ENCODE measurements around the gene NDUFC2. TPM values are rescaled to one million over a fixed set of nuclear protein-coding genes. Genes with fewer than 3 reads are reported as not detected.
"Not testable (repeated sequence)": the region's sequence is repeated elsewhere in the genome, so short reads cannot be mapped to it uniquely, and the experiment has no call there.

NDUFC2 gene
- total RNA-seq, 1 donor from 2014 or later, result 203 TPM

DNA sequence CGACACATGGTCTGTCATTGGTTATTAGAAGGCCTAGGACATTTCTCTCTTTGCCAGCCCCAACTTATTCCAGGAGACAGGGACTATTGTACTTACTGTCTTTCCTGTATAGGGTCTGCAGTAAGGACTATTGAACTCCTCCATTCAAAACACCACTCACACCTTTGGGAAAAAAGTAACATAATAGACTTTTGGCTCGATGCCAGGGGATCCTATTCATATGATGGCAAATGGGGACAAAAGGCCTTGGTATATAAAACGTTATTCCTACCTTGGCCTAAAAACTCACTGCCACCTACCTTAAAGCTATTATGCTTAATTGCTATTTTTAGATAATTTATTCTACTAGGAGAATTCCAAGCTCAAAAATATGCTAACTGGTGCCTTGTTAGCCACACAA is 6.3 kb upstream of the NDUFC2 start:
- TF ChIP-seq, protein P1, sequence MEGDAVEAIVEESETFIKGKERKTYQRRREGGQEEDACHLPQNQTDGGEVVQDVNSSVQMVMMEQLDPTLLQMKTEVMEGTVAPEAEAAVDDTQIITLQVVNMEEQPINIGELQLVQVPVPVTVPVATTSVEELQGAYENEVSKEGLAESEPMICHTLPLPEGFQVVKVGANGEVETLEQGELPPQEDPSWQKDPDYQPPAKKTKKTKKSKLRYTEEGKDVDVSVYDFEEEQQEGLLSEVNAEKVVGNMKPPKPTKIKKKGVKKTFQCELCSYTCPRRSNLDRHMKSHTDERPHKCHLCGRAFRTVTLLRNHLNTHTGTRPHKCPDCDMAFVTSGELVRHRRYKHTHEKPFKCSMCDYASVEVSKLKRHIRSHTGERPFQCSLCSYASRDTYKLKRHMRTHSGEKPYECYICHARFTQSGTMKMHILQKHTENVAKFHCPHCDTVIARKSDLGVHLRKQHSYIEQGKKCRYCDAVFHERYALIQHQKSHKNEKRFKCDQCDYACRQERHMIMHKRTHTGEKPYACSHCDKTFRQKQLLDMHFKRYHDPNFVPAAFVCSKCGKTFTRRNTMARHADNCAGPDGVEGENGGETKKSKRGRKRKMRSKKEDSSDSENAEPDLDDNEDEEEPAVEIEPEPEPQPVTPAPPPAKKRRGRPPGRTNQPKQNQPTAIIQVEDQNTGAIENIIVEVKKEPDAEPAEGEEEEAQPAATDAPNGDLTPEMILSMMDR (IDR thresholded peaks at IDR 0.05; ENCODE audit: unreplicated experiment), result no peak
- Mint-ChIP-seq H3K4me3 (ENCODE audit: unreplicated experiment) (no peak overlapping the region), H3K27me3 (ENCODE audit: unreplicated experiment) (peaks cover 10% of the 10 kb centered on the region), H3K9me3 (ENCODE audit: unreplicated experiment) (no peaks in the 10 kb centered on the region), H3K27ac (ENCODE audit: unreplicated experiment) (no peak overlapping the region), H3K4me1 (ENCODE audit: unreplicated experiment) (peaks cover 22% of the 10 kb centered on the region), H3K36me3 (ENCODE audit: low read depth, unreplicated experiment) (peaks cover 14% of the 10 kb centered on the region)
- DNase-seq (ENCODE audit: low spot score), result no peak

DNA sequence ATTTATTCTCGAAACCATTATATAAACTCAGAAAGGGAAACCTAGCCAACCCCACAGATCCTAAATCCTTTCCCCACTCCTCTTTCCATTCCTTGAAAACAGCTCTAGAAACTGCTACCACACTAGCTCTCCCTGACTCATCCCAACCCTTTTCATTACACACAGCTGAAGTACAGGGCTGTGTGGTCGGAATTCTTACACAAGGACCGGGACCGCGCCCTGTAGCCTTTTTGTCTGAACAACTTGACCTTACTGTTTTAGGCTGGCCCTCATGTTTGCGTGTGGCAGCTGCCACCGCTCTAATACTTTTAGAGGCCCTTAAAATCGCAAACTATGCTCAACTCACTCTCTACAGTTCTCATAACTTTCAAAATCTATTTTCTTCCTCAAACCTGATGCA is 4.8 kb upstream of the NDUFC2 start:
- not testable (repeated sequence) for H3K27ac Mint-ChIP-seq (ENCODE audit: unreplicated experiment); DNase-seq (ENCODE audit: low spot score); H3K4me3 Mint-ChIP-seq (ENCODE audit: unreplicated experiment); H3K9me3 Mint-ChIP-seq (ENCODE audit: unreplicated experiment)
- peaks cover 15% of the 10 kb centered on the region for H3K27me3 Mint-ChIP-seq (ENCODE audit: unreplicated experiment)
- peaks cover 14% of the 10 kb centered on the region for H3K36me3 Mint-ChIP-seq (ENCODE audit: low read depth, unreplicated experiment)
- H3K4me1 Mint-ChIP-seq (ENCODE audit: unreplicated experiment), result peaks cover 31% of the 10 kb centered on the region

DNA sequence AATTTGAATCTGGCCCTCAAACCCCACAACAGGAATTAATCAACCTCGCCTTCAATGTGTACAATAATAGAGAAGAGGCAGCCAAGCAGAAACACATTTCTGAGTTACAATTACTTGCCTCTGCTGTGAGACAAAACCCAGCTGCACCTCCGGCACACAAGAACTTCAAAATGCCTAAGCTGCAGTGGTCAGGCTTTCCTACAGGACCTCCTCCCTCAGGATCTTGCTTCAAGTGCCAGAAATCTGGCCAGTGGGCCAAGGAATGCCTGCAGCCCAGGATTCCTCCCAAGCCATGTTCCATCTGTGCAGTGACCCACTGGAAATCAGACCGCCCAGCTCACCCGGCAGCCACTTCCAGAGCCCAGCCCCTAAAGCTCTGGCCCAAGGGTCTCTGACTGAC is 3.4 kb upstream of the NDUFC2 start:
- no peak overlapping the region for H3K27ac Mint-ChIP-seq (ENCODE audit: unreplicated experiment)
- H3K4me1 Mint-ChIP-seq (ENCODE audit: unreplicated experiment), result peaks cover 36% of the 10 kb centered on the region
- H3K27me3 Mint-ChIP-seq (ENCODE audit: unreplicated experiment), result peaks cover 19% of the 10 kb centered on the region
- TF ChIP-seq, protein P1 (IDR thresholded peaks at IDR 0.05; ENCODE audit: unreplicated experiment), result no peak
- DNase-seq (ENCODE audit: low spot score), result no peak
- H3K9me3 Mint-ChIP-seq (ENCODE audit: unreplicated experiment), result no peaks in the 10 kb centered on the region
- H3K4me3 Mint-ChIP-seq (ENCODE audit: unreplicated experiment), result no peak overlapping the region
- peaks cover 14% of the 10 kb centered on the region for H3K36me3 Mint-ChIP-seq (ENCODE audit: low read depth, unreplicated experiment)

DNA sequence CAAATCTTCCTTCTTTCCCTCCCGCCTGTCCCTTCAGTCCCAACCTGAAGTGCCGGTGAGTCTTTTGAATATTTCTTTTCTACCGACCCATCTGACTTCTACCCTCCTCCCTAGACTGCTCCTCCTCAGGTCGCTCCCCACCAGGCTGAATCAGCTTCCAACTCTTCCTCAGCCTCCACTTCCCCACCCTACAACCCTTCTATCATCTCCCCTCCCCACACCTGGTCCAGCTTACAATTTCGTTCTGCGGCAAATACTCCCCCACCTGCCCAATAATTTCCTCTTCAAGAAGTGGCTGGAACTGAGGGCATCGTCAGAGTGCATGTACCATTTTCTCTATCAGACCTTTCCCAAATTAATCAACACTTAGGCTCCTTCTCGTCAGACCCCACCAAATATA is 2.5 kb upstream of the NDUFC2 start:
- TF ChIP-seq, protein P1 (IDR thresholded peaks at IDR 0.05; ENCODE audit: unreplicated experiment), result no peak
- Mint-ChIP-seq H3K36me3 (ENCODE audit: low read depth, unreplicated experiment) (peaks cover 14% of the 10 kb centered on the region), H3K27ac (ENCODE audit: unreplicated experiment) (peak overlapping the region; percentile 65), H3K27me3 (ENCODE audit: unreplicated experiment) (peaks cover 19% of the 10 kb centered on the region), H3K9me3 (ENCODE audit: unreplicated experiment) (no peaks in the 10 kb centered on the region), H3K4me3 (ENCODE audit: unreplicated experiment) (peak overlapping the region; percentile 6), H3K4me1 (ENCODE audit: unreplicated experiment) (peaks cover 40% of the 10 kb centered on the region)
- DNase-seq (ENCODE audit: low spot score), result no peak

DNA sequence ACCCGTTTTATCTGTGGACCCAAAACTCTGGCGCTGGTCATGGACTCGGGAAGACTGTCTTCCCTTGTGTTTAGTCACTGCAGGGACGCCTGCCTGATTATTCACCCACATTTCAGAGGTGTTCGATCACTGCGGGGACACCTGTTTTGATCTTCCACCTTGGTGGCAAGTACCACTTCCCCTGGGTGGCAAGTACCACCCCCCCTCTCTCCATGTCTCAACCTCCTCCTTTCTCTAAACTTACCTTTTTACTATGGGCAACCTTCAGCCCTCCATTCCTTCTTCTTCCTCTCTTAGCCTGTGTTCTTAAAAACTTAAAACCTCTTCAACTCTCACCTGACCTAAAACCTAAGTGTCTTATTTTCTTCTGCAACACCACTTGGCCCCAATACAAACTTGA is 1.9 kb upstream of the NDUFC2 start:
- H3K27ac Mint-ChIP-seq (ENCODE audit: unreplicated experiment), result peak overlapping the region; percentile 65
- H3K4me3 Mint-ChIP-seq (ENCODE audit: unreplicated experiment), result peak overlapping the region; percentile 6
- H3K27me3 Mint-ChIP-seq (ENCODE audit: unreplicated experiment), result peaks cover 17% of the 10 kb centered on the region
- H3K4me1 Mint-ChIP-seq (ENCODE audit: unreplicated experiment), result peaks cover 39% of the 10 kb centered on the region
- H3K36me3 Mint-ChIP-seq (ENCODE audit: low read depth, unreplicated experiment), result peaks cover 14% of the 10 kb centered on the region
- H3K9me3 Mint-ChIP-seq (ENCODE audit: unreplicated experiment), result no peaks in the 10 kb centered on the region
- TF ChIP-seq, protein P1 (IDR thresholded peaks at IDR 0.05; ENCODE audit: unreplicated experiment), result no peak
- no peak for DNase-seq (ENCODE audit: low spot score)
